H9 (cell line): ENCODE data around the gene SCN4A. TPM values are rescaled to one million over a fixed set of nuclear protein-coding genes. Genes with fewer than 3 reads are reported as not detected.

Source experiments
- DNase-seq: peaks from one replicate; pipeline ENCODE4 v3.0.0-alpha.2; 2017
- H2AFZ ChIP-seq: one replicate; pipeline ENCODE4 v1.6.1; 2013; ENCODE audit warnings: mild to moderate bottlenecking, low read length, control low read depth, moderate library complexity
- H2AK5ac ChIP-seq: 2 replicates; pipeline ENCODE4 v1.6.1; 2013; ENCODE audit warnings: low read length, control low read depth, mixed read lengths; ENCODE audit not compliant: insufficient read length
- H2BK120ac ChIP-seq: one replicate; pipeline ENCODE4 v1.6.1; 2013; ENCODE audit warnings: low read depth, mild to moderate bottlenecking, low read length, control low read depth, inconsistent platforms; ENCODE audit not compliant: poor library complexity, severe bottlenecking
- H2BK12ac ChIP-seq: 2 replicates; pipeline ENCODE4 v1.6.1; 2013; ENCODE audit warnings: low read length, control low read depth, mixed read lengths, low read depth; ENCODE audit not compliant: insufficient read length
- H2BK15ac ChIP-seq: 2 replicates; pipeline ENCODE4 v1.6.1; 2013; ENCODE audit warnings: low read depth, low read length, control low read depth
- H2BK20ac ChIP-seq: one replicate; pipeline ENCODE4 v1.6.1; 2013; ENCODE audit warnings: low read depth, mild to moderate bottlenecking, low read length, control low read depth, inconsistent platforms; ENCODE audit not compliant: poor library complexity, severe bottlenecking
- H2BK5ac ChIP-seq: 2 replicates; pipeline ENCODE4 v1.6.1; 2013; ENCODE audit warnings: low read length, control low read depth, mixed read lengths; ENCODE audit not compliant: insufficient read length
- H3K14ac ChIP-seq: 2 replicates; pipeline ENCODE4 v1.6.1; 2013; ENCODE audit warnings: low read length, control low read depth; ENCODE audit not compliant: insufficient read depth
- H3K18ac ChIP-seq: 2 replicates; pipeline ENCODE4 v1.6.1; 2013; ENCODE audit warnings: low read depth, mild to moderate bottlenecking, mixed read lengths, low read length, control low read depth; ENCODE audit not compliant: insufficient read length
- H3K23ac ChIP-seq: 2 replicates; pipeline ENCODE4 v1.6.1; 2013; ENCODE audit warnings: low read length, control low read depth, mixed read lengths, low read depth; ENCODE audit not compliant: insufficient read length
- H3K23me2 ChIP-seq: 2 replicates; pipeline ENCODE4 v1.6.1; 2013; ENCODE audit warnings: low read depth, mild to moderate bottlenecking, mixed read lengths, low read length, control low read depth; ENCODE audit not compliant: insufficient read length, poor library complexity, severe bottlenecking
- H3K27ac ChIP-seq: 2 replicates; pipeline ENCODE4 v1.5.1; 2013; ENCODE audit warnings: low read length, control low read depth, mixed read lengths, low read depth; ENCODE audit not compliant: insufficient read length
- H3K27me3 ChIP-seq: 2 replicates; pipeline ENCODE4 v1.6.1; 2013; ENCODE audit warnings: low read length, control low read depth, inconsistent platforms; ENCODE audit not compliant: insufficient read depth
- H3K4ac ChIP-seq: 2 replicates; pipeline ENCODE4 v1.6.1; 2013; ENCODE audit warnings: low read depth, mild to moderate bottlenecking, control low read depth, inconsistent platforms, low read length, moderate library complexity
- H3K4me1 ChIP-seq: 2 replicates; pipeline ENCODE4 v1.6.1; 2013; ENCODE audit warnings: low read length, control low read depth, inconsistent platforms; ENCODE audit not compliant: insufficient read depth
- H3K4me2 ChIP-seq: 2 replicates; pipeline ENCODE4 v1.6.1; 2013; ENCODE audit warnings: low read length, control low read depth, mixed read lengths; ENCODE audit not compliant: insufficient read length, insufficient read depth
- H3K56ac ChIP-seq: 2 replicates; pipeline ENCODE4 v1.6.1; 2013; ENCODE audit warnings: low read depth, mild to moderate bottlenecking, mixed read lengths, low read length, control low read depth; ENCODE audit not compliant: insufficient read length
- H3K79me1 ChIP-seq: 2 replicates; pipeline ENCODE4 v1.6.1; 2013; ENCODE audit warnings: low read depth, mild to moderate bottlenecking, moderate library complexity, low read length, control low read depth, inconsistent platforms; ENCODE audit not compliant: insufficient read depth, poor library complexity, severe bottlenecking
- H3K79me2 ChIP-seq: 2 replicates; pipeline ENCODE4 v1.6.1; 2013; ENCODE audit warnings: low read length, control low read depth, inconsistent platforms; ENCODE audit not compliant: insufficient read depth
- H3K9ac ChIP-seq: 2 replicates; pipeline ENCODE4 v1.6.1; 2013; ENCODE audit warnings: low read length, control low read depth, mixed read lengths; ENCODE audit not compliant: insufficient read length; ENCODE audit errors: extremely low read depth
- H3K9me3 ChIP-seq: one replicate; pipeline ENCODE4 v1.6.1; 2013; ENCODE audit warnings: low read depth, low read length, inconsistent platforms; ENCODE audit not compliant: control insufficient read depth
- H3T11ph ChIP-seq: one replicate; pipeline ENCODE4 v1.6.1; 2013; ENCODE audit warnings: mild to moderate bottlenecking, low read length, control low read depth, inconsistent platforms
- H4K20me1 ChIP-seq: one replicate; pipeline ENCODE4 v1.6.1; 2013; ENCODE audit not compliant: control insufficient read depth, insufficient read length, insufficient read depth
- H4K5ac ChIP-seq: 2 replicates; pipeline ENCODE4 v1.6.1; 2013; ENCODE audit warnings: low read depth, mild to moderate bottlenecking, mixed read lengths, low read length, control low read depth; ENCODE audit not compliant: insufficient read length
- H4K8ac ChIP-seq: replicated peaks from 2 replicates; pipeline ENCODE4 v1.6.1; 2013; ENCODE audit warnings: low read length, control low read depth, mixed read lengths, low read depth; ENCODE audit not compliant: insufficient read length
- H4K91ac ChIP-seq: 2 replicates; pipeline ENCODE4 v1.6.1; 2013; ENCODE audit warnings: low read depth, mild to moderate bottlenecking, moderate library complexity, mixed read lengths, low read length, control low read depth; ENCODE audit not compliant: insufficient read length
- H3K27ac Mint-ChIP-seq, 3 experiments: 2 replicates in 2 of 3; 3 replicates in 1 of 3; pipeline ENCODE4 v1.8.0; 2020 to 2021; ENCODE audit warnings: mixed read lengths in 3 of 3, mild to moderate bottlenecking in 1 of 3, moderate library complexity in 1 of 3
- H3K27me3 Mint-ChIP-seq: 2 replicates; pipeline ENCODE4 v1.8.0; 2021; ENCODE audit warnings: low read depth, mild to moderate bottlenecking, moderate library complexity, mixed read lengths
- H3K36me3 Mint-ChIP-seq, 3 experiments: 2 replicates in 2 of 3; 3 replicates in 1 of 3; pipeline ENCODE4 v1.8.0; 2020 to 2021; ENCODE audit warnings: low read depth in 3 of 3, mixed read lengths in 3 of 3; ENCODE audit not compliant: insufficient read depth in 1 of 3
- H3K4me1 Mint-ChIP-seq, 2 experiments: 2 replicates each; pipeline ENCODE4 v1.8.0; 2020; ENCODE audit warnings: mixed read lengths in 2 of 2
- H3K4me3 Mint-ChIP-seq, 2 experiments: 2 replicates in 1 of 2; 3 replicates in 1 of 2; pipeline ENCODE4 v1.8.0; 2020 to 2021; ENCODE audit warnings: mild to moderate bottlenecking in 2 of 2, mixed read lengths in 2 of 2, moderate library complexity in 1 of 2
- H3K9me3 Mint-ChIP-seq, 2 experiments: 2 replicates in 1 of 2; 3 replicates in 1 of 2; pipeline ENCODE4 v1.8.0; 2020; ENCODE audit warnings: mild to moderate bottlenecking in 2 of 2, mixed read lengths in 2 of 2, moderate library complexity in 1 of 2
- WGBS: extraction: QIAGEN DNeasy Blood & Tissue Kit; methylation state at CpG from one replicate; pipeline ENCODE4 v1.1.7; 2013; ENCODE audit warnings: missing lambda C conversion rate, low lambda C conversion rate, mixed read lengths; ENCODE audit not compliant: insufficient read length; ENCODE audit errors: extremely low coverage; 5-methylcytosine and 5-hydroxymethylcytosine counted together
- total RNA-seq: library from RNA; stranded (reverse); gene quantifications from 2 replicates; pipeline ENCODE4 v1.2.1, GENCODE V29; 2021
- TF ChIP-seq, protein P1 (sequence below): fragments of 200-600 bp; sonication (generic); conservative IDR thresholded peaks from 3 replicates; pipeline ENCODE4 v1.8.0; 2021; ENCODE audit warnings: antibody characterized with exemption, mild to moderate bottlenecking

SCN4A gene
- total RNA-seq, 1 experiment from 2014 or later, result 5.8 TPM

DNA sequence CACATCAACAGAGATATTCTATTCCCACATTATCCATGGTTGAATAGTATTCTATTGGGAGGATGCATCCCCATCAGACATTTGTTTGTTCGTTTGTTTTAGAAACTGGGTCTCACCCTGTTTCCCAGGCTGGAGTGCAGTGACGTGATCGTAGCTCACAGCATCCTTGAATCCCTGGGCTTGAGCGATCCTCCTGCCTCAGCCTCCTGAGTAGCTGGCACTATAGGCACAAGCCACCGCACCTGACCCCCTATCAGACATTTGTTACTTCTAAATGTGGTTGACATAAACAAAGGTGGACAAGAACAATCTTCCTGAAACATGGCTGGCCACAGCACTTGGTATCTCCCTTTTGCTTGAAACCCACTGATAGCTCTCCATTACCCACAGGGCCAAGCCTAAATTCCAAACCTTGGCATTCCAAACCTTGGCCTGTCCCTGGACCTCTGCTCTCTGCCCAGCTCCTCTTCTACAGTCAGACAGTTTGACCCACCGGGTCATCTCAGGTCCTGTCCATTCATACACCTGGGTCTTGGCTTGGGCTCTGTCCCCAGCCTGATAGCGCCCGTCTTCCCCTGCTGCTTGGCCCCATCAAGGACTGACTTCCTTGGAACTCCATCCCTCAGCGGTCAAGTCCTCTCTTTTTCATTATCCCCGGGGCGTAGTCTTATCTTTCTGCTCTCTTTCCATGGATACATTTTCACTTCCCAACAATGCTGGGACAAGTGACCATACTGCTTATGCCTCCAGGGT lies 23.9 kb upstream of the SCN4A start:
- Mint-ChIP-seq H3K4me1 (peaks cover 3 to 15% of the 10 kb centered on the region in 2 experiments), H3K4me3 (peak overlapping the region in 1 of 2 experiments; percentile 91; a peak in 1 of 5 replicates), H3K27ac (no peak overlapping the region), H3K36me3 (0 out of 7 replicates have a peak, but pooled peaks cover 0 to 2% (median 0%) of the 10 kb centered on the region in 3 experiments), H3K27me3 (peaks cover 71% of the 10 kb centered on the region), H3K9me3 (no peaks in the 10 kb centered on the region; a peak in 1 of 5 replicates)
- Histone ChIP-seq H3K4ac (no peak overlapping the region), H3K79me2 (no peaks in the 10 kb centered on the region), H3K27ac (no peak overlapping the region), H3K18ac (no peak overlapping the region), H3K14ac (no peak overlapping the region), H3K23ac (no peak overlapping the region), H4K91ac (no peak overlapping the region), H3K9ac (no peak overlapping the region), H3K27me3 (peaks cover 6% of the 10 kb centered on the region; the same call in 1 of the 2 replicates), H3K4me2 (peak overlapping the region; percentile 79), H2BK12ac (no peak overlapping the region), H3K56ac (no peak overlapping the region), H2BK5ac (no peak overlapping the region), H2AK5ac (no peak overlapping the region), H4K5ac (no peak overlapping the region), H3K79me1 (no peaks in the 10 kb centered on the region), H3K9me3 (no peaks in the 10 kb centered on the region), H2BK15ac (no peak overlapping the region), H3K4me1 (0 out of 2 replicates have a peak, but pooled peaks cover 3% of the 10 kb centered on the region), H4K8ac (no peak overlapping the region), H3T11ph (no peak overlapping the region), H2BK20ac (no peak overlapping the region), H4K20me1 (no peaks in the 10 kb centered on the region), H2BK120ac (no peak overlapping the region), H2AFZ (no peak overlapping the region), H3K23me2 (peaks cover 11% of the 10 kb centered on the region)
- no CpG with 5 or more reads among the region's 11 CpGs for WGBS
- DNase-seq, result peak; percentile 27
- TF ChIP-seq, protein P1, sequence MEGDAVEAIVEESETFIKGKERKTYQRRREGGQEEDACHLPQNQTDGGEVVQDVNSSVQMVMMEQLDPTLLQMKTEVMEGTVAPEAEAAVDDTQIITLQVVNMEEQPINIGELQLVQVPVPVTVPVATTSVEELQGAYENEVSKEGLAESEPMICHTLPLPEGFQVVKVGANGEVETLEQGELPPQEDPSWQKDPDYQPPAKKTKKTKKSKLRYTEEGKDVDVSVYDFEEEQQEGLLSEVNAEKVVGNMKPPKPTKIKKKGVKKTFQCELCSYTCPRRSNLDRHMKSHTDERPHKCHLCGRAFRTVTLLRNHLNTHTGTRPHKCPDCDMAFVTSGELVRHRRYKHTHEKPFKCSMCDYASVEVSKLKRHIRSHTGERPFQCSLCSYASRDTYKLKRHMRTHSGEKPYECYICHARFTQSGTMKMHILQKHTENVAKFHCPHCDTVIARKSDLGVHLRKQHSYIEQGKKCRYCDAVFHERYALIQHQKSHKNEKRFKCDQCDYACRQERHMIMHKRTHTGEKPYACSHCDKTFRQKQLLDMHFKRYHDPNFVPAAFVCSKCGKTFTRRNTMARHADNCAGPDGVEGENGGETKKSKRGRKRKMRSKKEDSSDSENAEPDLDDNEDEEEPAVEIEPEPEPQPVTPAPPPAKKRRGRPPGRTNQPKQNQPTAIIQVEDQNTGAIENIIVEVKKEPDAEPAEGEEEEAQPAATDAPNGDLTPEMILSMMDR, result no peak
